Gastrocnemius medialis (tissue), 4 donors: ENCODE results near the gene INPP5A.

Experiments used
- CTCF ChIP-seq, 5 experiments: fragments of 450-650 bp in 3 of 5; fragments of 200-600 bp in 2 of 5; sonication (generic) in 2 of 5; IDR thresholded peaks in 4 of 5; conservative IDR thresholded peaks in 1 of 5; 1 replicate in 4 of 5; 2 replicates in 1 of 5; pipeline ENCODE4 v1.5.1; 2016 to 2019; ENCODE audit warnings: antibody characterized with exemption in 5 of 5, mild to moderate bottlenecking in 3 of 5, moderate library complexity in 3 of 5
- POLR2A ChIP-seq, 2 donors: fragments of 450-650 bp; IDR thresholded peaks; one replicate each; pipeline ENCODE4 v1.6.1; 2017; ENCODE audit warnings: antibody characterized with exemption in 2 of 2, mild to moderate bottlenecking in 2 of 2, moderate library complexity in 2 of 2

- TF ChIP-seq CTCF (IDR thresholded peaks at IDR 0.05 in 4 of 5, conservative IDR thresholded peaks at IDR 0.05 in 1 of 5), result no peak
- no peak for TF ChIP-seq POLR2A (IDR thresholded peaks at IDR 0.05)
These were observed 129.2 kb downstream of the INPP5A start for GRCh38 chr10:132666705-132667341.
